SKM-1 treated with dmso at 0.1 percent for 144 hours (cell line): ENCODE results near the gene CD3E.
A peak's percentile ranks its signal among the peaks of the same experiment; 100 is the strongest.

Experiments
- DNase-seq: peaks from one replicate; lab custom pipeline; 2025; ENCODE audit not compliant: unreplicated experiment; lab: John Stamatoyannopoulos, UW

CD3E gene

DNA sequence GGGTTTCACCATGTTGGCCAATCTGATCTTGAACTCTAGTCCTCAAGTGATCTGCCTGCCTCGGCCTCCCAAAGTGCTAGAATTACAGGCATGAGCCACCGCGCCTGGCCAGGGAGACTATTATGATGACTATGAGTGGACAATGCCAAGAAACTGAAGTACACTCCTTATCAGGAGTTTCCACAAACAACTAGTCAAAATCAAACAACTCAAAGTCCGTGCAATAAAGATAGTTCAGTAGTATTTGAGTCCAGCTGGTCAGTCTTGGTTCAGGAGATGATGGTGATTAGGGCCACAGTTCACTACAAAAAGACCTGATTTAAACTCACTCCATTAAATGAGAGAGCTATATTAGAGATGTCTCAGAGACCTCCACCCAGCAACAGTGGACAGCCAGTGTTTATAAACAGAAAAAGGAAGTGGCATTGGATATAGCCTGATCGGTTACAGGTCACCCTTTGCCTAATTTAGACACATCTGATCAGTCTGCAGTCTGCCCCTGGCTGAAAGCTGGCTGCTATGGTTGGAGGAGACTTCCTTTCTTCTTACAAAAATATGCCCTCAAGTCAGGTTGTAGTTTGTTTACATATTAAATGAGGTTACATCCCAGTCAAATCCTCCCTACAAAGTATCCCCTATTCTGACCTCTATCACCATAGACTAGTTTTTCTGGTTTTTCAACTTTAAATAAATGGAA is 17.0 kb downstream of the CD3E start:
- peak; percentile 46 for DNase-seq

DNA sequence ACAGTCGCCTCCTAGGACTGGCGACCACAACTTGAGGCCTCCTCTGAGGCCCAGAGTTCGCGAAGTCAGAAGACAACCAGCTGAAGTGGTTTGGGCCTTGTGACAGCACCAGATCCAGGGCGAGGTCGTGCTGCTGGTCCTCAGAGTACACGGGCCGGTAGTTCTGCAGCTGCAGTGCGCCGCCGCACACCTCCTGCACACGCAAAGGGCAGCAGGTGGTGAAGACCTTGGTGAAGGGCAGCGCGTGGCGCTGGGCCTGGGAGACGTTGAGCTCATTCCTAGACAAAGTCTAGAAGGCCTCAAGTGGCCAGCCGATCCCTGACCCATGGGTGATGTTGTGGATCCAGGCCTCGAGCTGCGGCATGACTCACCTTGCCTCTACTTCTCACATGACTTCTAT is 18.2 kb downstream of the CD3E start:
- DNase-seq = no peak

DNA sequence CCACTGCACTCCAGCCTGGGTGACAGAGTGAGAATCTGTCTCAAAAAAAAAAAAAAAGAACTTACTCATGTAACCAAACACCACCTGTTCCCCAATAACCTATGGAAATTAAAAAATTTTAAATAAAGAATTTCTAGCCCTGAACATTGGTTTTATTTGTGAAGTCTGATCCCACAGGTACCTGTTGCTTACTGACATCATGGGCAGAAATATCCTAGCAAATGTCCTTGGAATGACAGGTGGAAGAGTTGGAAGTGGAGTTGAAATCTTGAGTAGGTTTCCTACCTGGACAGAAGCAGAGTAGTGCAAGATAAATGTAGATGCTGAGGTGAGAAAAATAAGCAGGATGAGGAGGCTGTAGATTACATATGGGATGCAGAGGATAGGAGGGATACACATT is 20.8 kb downstream of the CD3E start:
- no peak for DNase-seq

DNA sequence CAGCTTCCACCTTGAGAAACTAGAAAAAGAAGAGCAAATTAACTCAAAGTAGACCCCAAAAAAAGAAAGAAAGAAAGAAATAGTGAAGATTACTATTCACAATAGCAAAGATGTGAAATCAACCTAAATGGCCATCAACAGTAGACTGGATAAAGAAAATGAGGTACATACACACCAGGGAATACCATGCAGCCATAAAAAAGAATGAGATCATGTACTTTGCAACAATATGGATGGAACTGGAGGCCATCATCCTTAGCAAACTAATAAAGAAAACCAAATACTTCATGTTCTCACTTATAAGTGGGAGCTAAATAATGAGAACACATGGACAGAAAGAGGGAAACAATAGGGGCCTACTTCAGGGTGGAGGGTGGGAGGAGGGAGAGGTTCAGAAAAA is 24.2 kb downstream of the CD3E start:
- no peak for DNase-seq

DNA sequence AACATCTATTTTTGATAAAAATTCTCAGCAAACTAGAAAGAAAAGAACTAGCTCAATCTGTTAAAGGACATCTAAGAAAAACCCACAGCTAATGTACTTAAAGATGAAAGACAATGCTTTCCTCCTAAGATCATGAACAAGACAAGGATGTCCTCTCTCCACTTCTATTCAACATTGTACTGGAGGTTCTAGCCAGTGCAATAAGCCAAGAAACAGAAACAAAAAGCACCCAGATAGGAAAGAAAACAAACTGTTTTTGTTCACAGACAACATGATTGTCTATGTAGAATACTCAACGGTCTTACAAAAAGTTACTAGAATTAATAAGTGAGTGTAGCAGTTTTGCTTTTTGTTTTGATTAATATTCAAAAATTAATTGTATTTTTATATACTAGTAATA is 30.2 kb downstream of the CD3E start:
- DNase-seq = no peak

DNA sequence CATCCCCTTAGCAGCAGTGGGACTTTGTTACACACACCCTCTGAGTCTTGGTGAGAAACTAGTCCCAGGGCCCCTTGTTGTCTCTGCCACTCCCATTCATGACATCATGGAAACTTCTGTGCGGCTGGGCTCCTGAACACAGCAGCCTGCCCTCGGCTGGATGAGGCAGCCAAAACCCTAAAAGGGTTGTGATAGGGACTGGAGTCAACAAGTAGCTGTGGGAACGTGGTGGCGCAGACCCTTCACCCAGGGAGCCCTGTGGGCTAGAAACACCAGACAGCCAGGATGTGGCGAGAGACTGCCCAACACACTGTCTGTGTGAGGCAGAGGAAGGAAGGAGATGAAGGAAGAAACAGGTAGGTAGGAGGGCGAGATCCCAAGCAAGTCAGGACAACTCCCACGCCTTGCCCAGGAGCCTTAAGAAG is 34.1 kb downstream of the CD3E start:
- DNase-seq = no peak

DNA sequence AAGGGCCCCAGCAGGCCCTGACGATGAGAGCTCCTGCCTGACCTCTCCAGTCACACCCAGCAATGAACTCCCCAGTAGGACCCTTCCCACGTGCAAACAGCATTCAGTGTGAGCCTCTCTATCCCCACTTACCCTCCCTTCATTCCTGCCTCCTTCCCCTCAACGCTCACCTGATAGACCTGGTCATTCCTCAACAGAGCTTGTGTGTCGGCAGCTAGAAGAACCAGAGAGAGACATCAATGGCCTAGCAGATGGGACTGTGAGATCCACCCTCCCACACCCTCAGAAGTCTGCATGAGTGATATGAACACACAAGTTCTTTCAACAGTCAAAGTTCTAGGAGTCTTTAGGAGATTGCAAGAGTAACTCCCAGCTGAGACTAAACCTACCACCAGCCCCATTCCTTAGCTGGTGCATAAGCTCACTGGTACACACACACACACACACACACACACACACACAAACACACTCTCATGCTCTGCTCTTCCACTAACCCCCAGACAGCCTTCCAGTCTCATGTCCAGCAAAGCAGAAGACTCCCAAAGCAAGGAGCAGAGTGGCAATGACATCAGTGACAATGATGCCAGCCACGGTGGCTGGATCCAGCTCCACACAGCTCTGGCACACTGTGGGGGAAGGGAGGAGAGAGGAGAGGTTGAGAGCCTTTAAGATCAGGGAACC is 34.9 kb downstream of the CD3E start:
- no peak for DNase-seq

DNA sequence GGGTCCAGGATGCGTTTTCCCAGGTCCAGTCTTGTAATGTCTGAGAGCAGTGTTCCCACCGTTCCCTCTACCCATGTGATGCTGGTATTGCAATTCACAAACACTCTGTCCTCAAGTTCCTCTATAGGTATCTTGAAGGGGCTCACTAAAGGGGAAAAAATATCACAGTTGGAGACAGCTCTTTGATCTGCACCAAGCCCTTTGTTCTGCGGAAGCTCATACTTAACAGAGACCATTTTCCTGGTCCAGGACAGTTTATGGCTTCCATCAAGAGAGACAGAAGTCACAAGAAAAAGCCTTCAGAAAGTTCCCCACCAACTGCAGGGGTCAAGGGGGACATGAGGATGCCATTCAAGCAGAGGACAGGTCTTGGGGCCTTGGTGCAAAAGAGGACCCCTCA is 35.9 kb downstream of the CD3E start:
- DNase-seq = no peak

DNA sequence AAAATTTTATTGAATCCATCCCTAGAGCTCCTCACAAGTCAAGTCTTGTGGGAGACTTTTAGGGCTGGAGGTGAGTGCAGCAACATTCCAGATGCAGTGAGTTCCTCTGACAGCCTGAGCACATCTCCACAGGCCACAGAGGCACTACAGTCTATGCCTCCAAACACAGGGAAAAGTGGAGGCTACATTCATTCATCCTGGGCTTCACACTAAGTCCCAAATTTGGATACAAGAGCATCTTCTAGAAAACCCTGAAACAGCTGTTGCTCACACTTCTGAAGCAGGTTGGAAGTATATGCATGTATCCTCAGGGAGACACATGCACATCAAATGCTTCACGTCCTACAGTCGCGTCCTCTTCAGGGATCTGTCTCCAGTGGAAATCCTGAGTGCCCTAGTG is 36.7 kb downstream of the CD3E start:
- no peak for DNase-seq

DNA sequence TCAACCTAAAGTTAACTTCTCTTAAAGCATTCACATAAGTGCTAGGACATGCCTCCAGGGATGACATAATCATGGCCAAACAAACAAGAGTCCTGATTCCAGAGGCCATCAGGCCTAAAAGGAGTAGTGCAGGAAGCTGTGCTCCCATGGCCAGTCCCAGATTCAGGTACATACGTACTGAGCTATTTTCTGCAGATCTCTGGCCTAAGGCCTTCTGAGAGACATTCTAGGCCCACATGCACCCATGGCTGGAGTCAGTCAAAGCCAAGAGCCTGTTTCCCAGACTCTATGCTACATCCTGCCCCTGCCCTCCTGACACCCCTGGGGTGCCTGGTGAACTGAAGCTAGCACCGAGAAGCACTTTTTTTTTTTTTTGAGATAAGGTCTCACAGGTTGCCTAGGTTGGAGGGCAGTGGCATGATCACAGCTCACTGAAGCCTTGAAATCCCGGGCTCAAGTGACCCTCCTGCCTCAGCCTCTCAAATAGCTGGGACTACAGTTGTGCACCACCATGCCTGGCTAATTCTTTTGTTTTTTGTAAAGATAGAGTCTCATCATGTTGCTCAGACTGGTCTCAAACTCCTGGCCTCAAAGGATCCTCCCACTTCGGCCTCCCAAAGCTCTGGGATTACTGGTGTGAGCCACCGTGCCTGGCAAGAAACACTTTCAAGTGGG is 37.4 kb downstream of the CD3E start:
- DNase-seq = no peak

DNA sequence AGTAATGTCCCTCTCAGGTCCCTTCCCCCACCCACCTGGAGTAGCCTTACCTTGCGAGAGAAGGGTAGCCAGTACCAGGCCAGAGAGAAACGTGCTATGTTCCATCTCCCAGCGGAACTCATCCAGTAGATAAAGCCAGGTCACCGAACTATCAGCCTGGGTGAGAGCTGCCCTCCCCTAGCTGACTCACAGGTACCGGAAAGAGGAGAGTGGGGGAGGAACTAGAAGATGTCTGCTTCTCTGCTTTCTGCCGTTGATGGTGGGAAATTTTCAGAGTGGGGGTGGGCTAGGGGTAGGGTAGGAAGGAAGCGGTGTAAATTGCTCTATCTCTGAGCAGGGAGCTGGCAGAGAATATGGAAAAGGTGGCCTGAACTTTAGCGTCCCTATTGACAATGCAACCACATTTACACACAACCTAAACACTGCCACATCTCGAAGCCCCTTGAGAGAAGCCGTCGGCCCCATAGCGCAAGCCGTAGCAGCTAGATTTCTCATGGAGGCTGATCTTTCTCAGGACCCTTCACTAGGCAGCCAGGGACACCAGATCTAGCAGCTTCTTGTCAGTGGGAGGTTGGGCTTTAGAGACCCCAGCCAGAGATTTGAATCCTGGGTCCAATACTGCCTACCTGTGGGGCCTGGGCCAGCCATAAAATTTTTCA is 38.1 kb downstream of the CD3E start, which contains the start of gene CD3D:
Gene CD3D (minus strand): TSS at position 203 of the 659 bp plus-strand sequence. CDS start 98 bp downstream, at position 105.
- no peak for DNase-seq

DNA sequence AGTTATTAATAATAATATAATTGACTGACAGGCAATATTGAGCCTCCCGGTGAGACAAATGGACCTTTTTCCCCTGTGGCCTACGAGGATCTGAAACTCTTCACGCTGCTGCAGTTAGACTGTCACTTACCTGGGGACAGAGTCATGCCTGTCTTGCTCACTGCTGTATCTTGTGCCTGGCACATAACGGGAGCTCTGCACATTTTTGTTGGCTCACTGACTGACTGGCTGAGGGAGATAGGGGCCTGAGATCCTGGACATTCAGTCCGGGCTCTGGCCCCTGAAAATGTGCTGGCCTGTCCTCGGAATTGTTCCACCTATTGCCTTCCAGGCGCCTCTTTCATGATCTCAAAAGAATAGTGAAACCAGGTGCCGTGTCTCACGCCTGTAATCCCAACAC is 38.7 kb downstream of the CD3E start:
- DNase-seq = no peak

DNA sequence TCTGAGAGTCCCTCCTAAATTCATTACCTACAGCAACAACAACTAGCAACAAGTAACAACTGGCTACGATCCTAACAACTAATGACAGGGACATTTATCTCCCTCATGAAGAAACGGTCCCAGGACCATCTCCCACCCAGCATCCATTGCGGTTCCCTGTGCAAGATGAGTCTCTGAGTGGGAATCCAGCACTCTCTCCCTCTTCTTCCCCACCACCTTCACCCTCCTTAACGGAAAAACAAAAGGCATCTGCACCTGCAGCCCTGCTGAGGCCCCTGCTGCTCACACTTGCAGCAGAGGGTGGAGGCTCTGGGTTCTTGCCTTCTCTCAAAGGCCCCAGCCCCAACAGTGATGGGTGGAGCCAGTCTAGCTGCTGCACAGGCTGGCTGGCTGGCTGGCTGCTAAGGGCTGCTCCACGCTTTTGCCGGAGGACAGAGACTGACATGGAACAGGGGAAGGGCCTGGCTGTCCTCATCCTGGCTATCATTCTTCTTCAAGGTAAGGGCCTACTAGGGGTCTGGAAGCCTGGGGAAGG is 39.5 kb downstream of the CD3E start, which contains the start of gene CD3G:
Gene CD3G (plus strand): TSS at position 364 of the 535 bp plus-strand sequence. CDS start 80 bp downstream, at position 444.
- no peak for DNase-seq

DNA sequence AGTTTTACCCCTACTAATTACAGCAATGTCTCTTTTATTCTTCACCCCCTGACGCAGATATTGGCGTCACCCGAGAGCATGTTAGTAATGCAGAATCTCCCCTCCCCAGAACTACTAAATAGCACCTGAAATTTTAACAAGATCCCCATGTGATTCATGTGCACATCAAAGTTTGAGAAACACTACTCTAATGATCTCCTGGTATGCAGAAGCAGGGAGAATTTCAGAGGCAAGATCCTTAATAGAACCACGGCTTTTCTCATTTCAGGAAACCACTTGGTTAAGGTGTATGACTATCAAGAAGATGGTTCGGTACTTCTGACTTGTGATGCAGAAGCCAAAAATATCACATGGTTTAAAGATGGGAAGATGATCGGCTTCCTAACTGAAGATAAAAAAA is 44.9 kb downstream of the CD3E start:
- no peak for DNase-seq

DNA sequence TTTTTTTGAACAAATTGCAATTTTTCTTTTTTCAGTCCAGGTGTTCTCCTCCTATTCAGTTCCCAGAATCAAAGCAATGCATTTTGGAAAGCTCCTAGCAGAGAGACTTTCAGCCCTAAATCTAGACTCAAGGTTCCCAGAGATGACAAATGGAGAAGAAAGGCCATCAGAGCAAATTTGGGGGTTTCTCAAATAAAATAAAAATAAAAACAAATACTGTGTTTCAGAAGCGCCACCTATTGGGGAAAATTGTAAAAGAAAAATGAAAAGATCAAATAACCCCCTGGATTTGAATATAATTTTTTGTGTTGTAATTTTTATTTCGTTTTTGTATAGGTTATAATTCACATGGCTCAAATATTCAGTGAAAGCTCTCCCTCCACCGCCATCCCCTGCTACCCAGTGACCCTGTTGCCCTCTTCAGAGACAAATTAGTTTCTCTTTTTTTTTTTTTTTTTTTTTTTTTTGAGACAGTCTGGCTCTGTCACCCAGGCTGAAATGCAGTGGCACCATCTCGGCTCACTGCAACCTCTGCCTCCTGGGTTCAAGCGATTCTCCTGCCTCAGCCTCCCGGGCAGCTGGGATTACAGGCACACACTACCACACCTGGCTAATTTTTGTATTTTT is 48.7 kb downstream of the CD3E start:
- peak; percentile 5 for DNase-seq

DNA sequence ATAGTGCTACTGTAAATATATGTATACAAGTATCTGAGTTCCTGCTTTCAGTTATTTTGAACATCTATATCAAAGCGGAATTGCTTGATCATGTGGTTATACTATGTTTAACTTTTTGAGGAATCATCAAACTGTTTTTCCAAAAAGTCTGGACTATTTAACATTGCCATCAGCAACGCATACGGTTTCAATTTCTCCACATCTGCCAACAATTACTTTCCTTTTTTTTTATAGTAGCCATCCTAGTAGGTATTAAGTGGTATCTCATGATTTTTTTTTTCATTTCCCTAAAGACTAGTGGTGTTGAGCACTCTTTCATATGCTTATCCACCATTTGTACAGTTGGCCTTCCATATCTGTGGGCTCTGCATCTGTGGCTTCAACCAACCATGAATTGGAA is 53.5 kb downstream of the CD3E start:
- no peak for DNase-seq

DNA sequence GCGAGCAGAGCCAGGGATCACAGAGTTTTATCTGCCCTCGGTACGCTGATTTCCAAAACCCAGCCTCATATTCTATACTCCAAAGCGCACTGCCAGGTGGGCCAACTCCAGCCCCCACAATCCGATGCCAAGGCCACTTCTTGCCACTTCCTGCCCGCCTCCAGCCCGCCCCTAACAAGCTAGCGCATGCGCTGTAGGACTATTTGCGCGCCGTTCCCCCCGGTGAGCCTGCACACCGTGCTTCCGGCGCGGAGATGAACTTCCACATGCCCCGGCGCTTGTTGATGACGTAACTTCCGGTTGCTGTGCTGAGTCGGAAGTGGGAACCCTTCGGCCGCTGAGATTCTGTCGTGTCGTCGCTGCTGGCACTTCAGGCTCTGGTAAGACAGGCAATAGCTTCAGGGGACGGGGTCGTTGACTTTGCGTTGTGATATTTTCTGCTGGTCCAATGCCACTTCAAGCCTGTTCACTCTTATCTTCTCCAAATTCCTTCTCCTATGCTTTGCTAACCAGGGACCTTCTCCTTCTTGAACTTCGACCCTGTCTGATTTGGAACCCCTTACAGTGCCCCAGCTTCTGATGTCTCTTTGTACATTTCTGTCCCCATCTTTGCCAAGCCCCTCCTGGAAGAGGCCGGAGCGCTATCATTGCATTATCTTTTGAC is 54.9 kb downstream of the CD3E start, which contains the start of gene UBE4A:
Gene UBE4A (plus strand): TSS at position 306 of the 664 bp plus-strand sequence. CDS start 5,481 bp downstream, outside the sequence.
- peak; percentile 93 for DNase-seq

DNA sequence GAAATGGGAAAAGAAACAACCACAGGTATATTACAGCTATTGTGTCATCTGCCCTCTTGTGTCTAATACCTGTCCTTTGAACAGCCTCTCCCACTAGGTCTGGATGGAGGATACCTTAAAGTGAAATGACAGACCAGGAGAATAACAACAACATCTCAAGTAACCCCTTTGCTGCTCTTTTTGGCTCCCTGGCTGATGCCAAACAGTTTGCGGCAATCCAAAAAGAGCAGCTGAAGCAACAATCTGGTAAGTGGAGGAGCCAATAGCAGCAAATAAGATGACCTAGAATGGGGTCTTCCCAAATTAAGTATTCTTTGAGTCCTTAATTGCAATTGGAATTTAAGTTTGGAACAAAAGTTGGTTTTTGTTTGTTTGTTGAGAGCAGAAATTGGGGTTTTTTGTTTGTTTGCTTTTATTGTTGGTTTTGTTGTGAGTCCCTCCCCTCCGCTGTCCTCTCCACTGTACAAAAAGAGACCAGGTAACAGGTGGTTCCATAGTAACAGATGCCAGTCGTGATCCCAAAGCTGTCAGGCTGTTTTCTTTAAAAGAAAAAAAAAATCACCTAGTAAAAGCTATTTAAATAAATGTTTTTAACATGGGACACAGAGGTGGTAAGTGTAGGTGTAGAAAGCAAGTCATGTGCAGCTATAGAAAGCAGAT is 60.6 kb downstream of the CD3E start:
- no peak for DNase-seq
